ENCODE measurements around the gene CTSK. TPM values are rescaled to one million over a fixed set of nuclear protein-coding genes. Genes with fewer than 3 reads are reported as not detected.
"Not testable (repeated sequence)": the region's sequence is repeated elsewhere in the genome, so short reads cannot be mapped to it uniquely, and the experiment has no call there.

The CTSK gene
- total and polyA plus RNA-seq, 5 donors: 13.5 to 22.2 (median 14.3) TPM

DNA sequence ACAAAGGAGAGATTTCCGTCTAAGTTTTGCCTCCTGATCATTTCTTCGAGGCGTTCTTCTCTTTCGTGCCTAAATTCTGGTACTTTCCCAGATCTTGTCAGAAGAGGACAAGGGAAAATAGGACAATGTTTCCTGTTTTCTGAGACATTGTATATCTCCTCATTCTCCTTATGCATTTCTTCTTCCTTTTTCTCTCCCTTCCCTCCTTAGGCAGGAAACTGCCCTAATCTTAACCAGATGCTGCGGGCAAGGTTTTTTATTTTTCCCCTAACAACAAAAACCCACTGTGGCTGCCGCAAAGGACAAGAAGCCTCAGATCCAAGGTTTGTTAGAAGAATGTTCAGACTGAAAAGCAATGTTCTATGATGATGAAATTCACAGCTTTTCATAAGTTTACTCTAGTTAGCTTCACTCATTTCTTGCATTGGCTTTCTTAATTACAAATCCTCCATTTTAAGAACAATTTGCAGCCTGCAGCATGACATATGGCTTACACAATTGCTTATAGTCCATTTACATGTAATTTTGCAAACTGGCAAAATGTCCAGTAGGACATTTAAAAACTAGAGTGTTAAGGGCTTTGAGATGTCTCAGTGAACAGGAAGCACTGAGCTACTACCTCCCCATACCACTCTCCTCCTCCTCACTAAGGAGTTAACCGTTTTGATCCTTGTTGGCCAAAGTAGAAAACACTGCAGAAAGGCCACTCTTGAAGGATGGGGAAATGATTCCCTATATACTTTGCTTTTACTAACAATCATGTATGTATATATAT, 624 bp downstream of the CTSK start:
- Histone ChIP-seq H3K4me1 (ENCODE audit: control insufficient read depth, insufficient read depth, low read length) (no peaks in the 10 kb centered on the region), H3K4me3 (ENCODE audit: low read length) (peak overlapping the region; percentile 58), H3K9me3 (ENCODE audit: control insufficient read depth, low read length) (no peaks in the 10 kb centered on the region), H3K27me3 (ENCODE audit: control insufficient read depth, insufficient read depth) (no peaks in the 10 kb centered on the region), H3K27ac (ENCODE audit: low read length) (no peak overlapping the region)
- WGBS: 21% methylated on average over 7 of the region's 7 CpGs
- no peak for DNase-seq
- peak in 1 of 2 donors; percentile 64 for ATAC-seq
- intact Hi-C loops (cut with DNase I): no loop called here

DNA sequence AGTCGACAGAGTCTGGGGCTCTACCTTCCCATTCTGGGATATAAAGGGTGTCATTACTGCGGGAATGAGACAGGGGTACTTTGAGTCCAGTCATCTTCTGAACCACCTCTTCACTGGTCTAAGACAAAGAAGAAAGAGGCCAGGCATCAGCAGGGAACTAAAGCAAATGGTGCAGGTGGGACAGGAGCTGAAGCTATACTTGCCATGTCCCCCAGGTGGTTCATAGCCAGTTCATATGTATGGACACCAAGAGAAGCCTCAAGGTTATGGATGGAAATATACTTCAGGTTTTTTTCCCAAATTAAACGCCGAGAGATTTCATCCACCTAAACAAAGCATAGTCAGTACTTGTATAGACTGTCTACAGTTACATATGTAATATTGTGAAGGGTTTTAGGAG, 2.2 kb downstream of the CTSK start:
- Histone ChIP-seq H3K4me1 (ENCODE audit: control insufficient read depth, insufficient read depth, low read length) (no peaks in the 10 kb centered on the region), H3K27me3 (ENCODE audit: control insufficient read depth, insufficient read depth) (no peaks in the 10 kb centered on the region), H3K27ac (ENCODE audit: low read length) (no peak overlapping the region), H3K9me3 (ENCODE audit: control insufficient read depth, low read length) (no peaks in the 10 kb centered on the region), H3K4me3 (ENCODE audit: low read length) (no peak overlapping the region)
- DNase-seq: no peak
- ATAC-seq: no peak
- 92% methylated on average over 4 of the region's 4 CpGs for WGBS
- intact Hi-C loops (cut with DNase I): no loop called here

DNA sequence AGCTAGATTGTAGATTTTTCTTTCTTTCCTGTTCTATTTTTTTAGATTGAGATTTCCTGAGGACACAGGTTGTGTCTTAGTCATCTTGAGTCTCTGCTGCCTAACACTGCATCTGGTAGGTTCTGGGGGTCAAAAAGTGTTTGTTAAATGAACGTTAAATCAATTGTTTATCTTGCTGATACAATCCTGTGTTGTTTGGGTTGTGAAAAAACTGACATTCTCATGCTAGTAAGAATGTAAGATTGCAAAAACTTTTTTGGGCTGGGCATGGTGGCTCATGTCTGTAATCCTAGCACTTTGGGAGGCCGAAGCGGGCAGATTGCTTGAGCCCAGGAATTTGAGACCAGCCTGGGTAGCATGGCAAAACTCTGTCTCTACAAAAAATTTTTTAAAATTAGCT, 3.4 kb downstream of the CTSK start:
- H3K9me3 ChIP-seq (ENCODE audit: control insufficient read depth, low read length): no peaks in the 10 kb centered on the region
- ATAC-seq: no peak
- WGBS: 86% methylated on average over 3 of the region's 3 CpGs
- DNase-seq: no peak
- H3K27ac ChIP-seq (ENCODE audit: low read length): no peak overlapping the region
- H3K27me3 ChIP-seq (ENCODE audit: control insufficient read depth, insufficient read depth): no peaks in the 10 kb centered on the region
- intact Hi-C loops (cut with DNase I): no loop called here
- H3K4me3 ChIP-seq (ENCODE audit: low read length): no peak overlapping the region
- no peaks in the 10 kb centered on the region for H3K4me1 ChIP-seq (ENCODE audit: control insufficient read depth, insufficient read depth, low read length)

DNA sequence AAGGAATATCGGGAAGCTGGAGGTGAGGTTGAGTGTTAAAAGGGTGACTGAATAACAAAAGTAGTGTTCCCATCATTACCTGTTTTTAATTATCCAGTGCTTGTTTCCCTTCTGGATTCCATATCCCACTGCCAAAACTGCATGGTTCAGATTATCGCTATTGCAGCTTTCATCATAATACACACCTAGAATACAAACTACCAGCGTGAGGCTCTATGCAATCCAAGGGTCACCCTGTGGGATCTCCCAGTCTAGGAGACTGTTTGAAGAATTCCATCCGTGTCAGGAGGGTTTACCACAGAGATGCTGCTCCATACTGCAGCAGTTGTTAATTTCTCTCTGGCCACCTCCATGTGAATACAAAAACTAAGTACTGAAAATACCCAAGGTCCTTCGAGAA, 9.0 kb downstream of the CTSK start:
- 83% methylated on average over 5 of the region's 5 CpGs for WGBS
- no peak overlapping the region for H3K27ac ChIP-seq (ENCODE audit: low read length)
- H3K4me3 ChIP-seq (ENCODE audit: low read length): no peak overlapping the region
- ATAC-seq: no peak
- no peaks in the 10 kb centered on the region for H3K9me3 ChIP-seq (ENCODE audit: control insufficient read depth, low read length)
- intact Hi-C loops (cut with DNase I): no loop called here
- DNase-seq: no peak
- H3K27me3 ChIP-seq (ENCODE audit: control insufficient read depth, insufficient read depth): no peaks in the 10 kb centered on the region
- H3K4me1 ChIP-seq (ENCODE audit: control insufficient read depth, insufficient read depth, low read length): peaks cover 1% of the 10 kb centered on the region

DNA sequence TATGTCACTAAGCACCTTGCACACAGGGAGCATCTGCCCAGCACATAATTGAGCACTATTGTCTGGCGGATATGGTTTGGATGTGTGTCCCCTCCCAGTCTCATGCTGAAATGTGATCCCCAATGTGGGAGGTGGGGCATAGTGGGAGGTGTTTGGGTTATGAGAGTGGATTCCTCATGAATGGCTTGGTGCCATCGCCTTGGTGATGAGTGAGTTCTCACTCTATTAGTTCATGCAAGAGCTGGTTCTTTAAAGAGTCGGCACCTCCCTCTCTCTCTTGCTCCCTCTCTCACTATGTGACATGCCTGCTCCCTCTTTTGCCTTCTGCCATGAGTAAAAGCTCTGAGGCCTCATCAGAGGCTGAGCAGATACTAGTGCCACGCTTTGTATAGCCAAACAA, 9.5 kb downstream of the CTSK start:
- WGBS: 66% methylated on average over 4 of the region's 4 CpGs

DNA sequence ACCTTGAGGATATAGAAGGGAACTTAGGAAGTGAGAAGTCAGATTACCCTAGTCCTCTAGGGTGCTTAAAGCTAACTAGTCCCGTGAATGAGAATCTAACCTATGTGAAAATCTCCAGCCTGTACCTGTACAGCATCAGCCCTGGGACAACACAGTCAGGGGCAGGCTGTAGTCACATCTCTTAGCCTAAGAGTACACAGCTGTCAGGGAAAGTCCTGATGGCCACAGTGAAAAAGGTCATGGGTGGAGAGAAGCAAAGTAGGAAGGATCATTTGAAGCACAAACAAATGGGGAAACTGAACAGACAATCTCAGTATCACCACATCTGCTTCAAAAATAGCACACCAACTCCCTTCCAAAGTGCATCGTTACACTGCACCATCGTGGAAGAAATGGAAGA, 11.7 kb downstream of the CTSK start:
- H3K4me3 ChIP-seq (ENCODE audit: low read length): no peak overlapping the region
- DNase-seq (no peak), ATAC-seq (no peak)
- intact Hi-C loops (cut with DNase I): no loop called here
- H3K4me1 ChIP-seq (ENCODE audit: control insufficient read depth, insufficient read depth, low read length): peaks cover 1% of the 10 kb centered on the region
- H3K9me3 ChIP-seq (ENCODE audit: control insufficient read depth, low read length): no peaks in the 10 kb centered on the region
- H3K27me3 ChIP-seq (ENCODE audit: control insufficient read depth, insufficient read depth): no peaks in the 10 kb centered on the region
- H3K27ac ChIP-seq (ENCODE audit: low read length): no peak overlapping the region
- 75% methylated on average over 3 of the region's 3 CpGs for WGBS

More for the DNA sequence above, 9.5 kb downstream of the CTSK start:
- H3K27me3 ChIP-seq (ENCODE audit: control insufficient read depth, insufficient read depth): no peaks in the 10 kb centered on the region
- H3K4me3 ChIP-seq (ENCODE audit: low read length): no peak overlapping the region
- intact Hi-C loops (cut with DNase I): no loop called here
- H3K27ac ChIP-seq (ENCODE audit: low read length): no peak overlapping the region
- no peaks in the 10 kb centered on the region for H3K9me3 ChIP-seq (ENCODE audit: control insufficient read depth, low read length)
- no peak for DNase-seq
- ATAC-seq: no peak
- H3K4me1 ChIP-seq (ENCODE audit: control insufficient read depth, insufficient read depth, low read length): peaks cover 1% of the 10 kb centered on the region

DNA sequence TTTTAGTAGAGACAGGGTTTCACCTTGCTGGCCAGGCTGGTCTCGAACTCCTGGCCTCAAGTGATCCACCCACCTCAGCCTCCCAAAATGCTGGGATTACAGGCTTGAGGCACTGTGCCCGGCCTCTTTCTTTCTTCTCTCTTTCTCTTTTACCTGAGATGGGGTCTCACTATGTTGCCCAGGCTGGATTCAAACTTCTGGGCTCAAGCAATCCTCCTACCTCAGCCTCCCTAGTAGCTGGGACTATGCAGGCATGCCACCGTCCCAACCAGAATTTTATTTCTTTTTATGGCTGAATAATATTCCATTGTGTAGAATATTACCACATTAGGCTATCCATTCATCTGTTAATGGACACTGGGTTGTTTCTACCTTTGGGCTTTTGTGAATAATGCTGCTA, 14.3 kb downstream of the CTSK start:
- DNase-seq; H3K4me1 ChIP-seq (ENCODE audit: control insufficient read depth, insufficient read depth, low read length); H3K27ac ChIP-seq (ENCODE audit: low read length); H3K9me3 ChIP-seq (ENCODE audit: control insufficient read depth, low read length); ATAC-seq; H3K27me3 ChIP-seq (ENCODE audit: control insufficient read depth, insufficient read depth); H3K4me3 ChIP-seq (ENCODE audit: low read length); intact Hi-C loops (cut with DNase I): not testable (repeated sequence)
- 97% methylated on average over 3 of the region's 3 CpGs for WGBS

DNA sequence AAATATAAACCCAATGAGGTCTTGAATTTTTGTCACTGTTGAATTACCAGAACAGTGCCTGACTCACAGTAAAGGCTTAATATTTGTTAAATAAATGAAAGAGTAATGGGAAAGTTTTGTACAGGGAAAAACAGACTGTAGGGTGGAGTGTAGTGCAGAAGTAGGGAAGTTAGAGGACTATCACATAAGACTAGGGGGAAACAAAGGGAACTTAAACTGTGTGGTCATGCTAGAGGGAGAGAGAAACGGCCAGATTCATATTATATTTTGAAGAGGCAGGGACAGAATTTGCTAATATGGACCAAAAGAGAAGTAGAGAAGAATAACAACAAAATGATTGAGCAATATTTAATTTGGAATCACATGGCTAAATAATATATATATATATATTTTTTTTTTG, 14.8 kb downstream of the CTSK start:
- DNase-seq (no peak), ATAC-seq (no peak)
- 69% methylated on average over 1 of the region's 1 CpG for WGBS
- Histone ChIP-seq H3K27me3 (ENCODE audit: control insufficient read depth, insufficient read depth) (no peaks in the 10 kb centered on the region), H3K9me3 (ENCODE audit: control insufficient read depth, low read length) (no peaks in the 10 kb centered on the region), H3K4me1 (ENCODE audit: control insufficient read depth, insufficient read depth, low read length) (peaks cover 1% of the 10 kb centered on the region), H3K4me3 (ENCODE audit: low read length) (no peak overlapping the region), H3K27ac (ENCODE audit: low read length) (no peak overlapping the region)
- intact Hi-C loops (cut with DNase I): no loop called here

DNA sequence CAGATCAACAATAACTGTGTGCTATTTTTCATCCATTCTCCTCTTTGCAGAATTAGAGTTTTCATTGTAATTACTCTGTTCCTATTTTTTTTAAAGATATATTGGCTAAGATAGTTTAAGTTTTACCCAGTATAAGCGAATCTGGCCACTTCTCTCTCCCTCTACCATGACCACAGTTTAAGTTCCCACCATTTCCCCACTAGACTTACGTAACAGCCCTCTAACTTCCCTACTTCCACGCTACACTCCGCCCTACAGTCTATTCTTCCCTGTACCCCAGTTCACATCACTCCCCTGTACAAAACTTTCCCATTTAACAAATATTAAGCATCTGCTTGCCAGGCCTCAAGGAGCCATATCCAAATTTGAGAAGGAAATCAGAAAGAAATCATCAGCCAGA, 16.5 kb downstream of the CTSK start:
- no peaks in the 10 kb centered on the region for H3K9me3 ChIP-seq (ENCODE audit: control insufficient read depth, low read length)
- WGBS: 90% methylated on average over 4 of the region's 4 CpGs
- intact Hi-C loops (cut with DNase I): no loop called here
- no peak overlapping the region for H3K4me3 ChIP-seq (ENCODE audit: low read length)
- H3K27ac ChIP-seq (ENCODE audit: low read length): no peak overlapping the region
- ATAC-seq (peak; percentile 41 to 61), DNase-seq (no peak)
- peaks cover 1% of the 10 kb centered on the region for H3K4me1 ChIP-seq (ENCODE audit: control insufficient read depth, insufficient read depth, low read length)
- no peaks in the 10 kb centered on the region for H3K27me3 ChIP-seq (ENCODE audit: control insufficient read depth, insufficient read depth)

DNA sequence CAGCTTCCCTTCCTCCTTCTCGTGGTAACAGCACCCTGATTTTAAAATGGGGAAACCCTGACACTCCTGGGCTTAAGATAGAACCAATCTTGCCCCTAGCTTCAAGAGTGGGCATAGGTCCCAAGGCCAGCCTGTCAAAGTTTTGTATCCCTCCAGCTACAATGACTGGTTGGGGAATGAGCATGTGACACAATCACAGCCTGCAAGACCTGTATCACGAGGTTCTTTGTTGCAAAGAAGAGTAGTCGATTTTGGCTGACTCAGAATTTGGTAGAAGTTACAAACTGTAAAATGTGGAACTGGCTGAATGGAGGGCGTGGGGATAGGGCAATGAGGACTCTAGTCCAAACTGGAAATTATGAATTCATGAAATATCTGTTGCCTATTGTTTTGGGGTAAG, 18.7 kb downstream of the CTSK start:
- Histone ChIP-seq H3K27me3 (ENCODE audit: control insufficient read depth, insufficient read depth) (no peaks in the 10 kb centered on the region), H3K27ac (ENCODE audit: low read length) (no peak overlapping the region), H3K9me3 (ENCODE audit: control insufficient read depth, low read length) (no peaks in the 10 kb centered on the region), H3K4me1 (ENCODE audit: control insufficient read depth, insufficient read depth, low read length) (no peaks in the 10 kb centered on the region), H3K4me3 (ENCODE audit: low read length) (no peak overlapping the region)
- intact Hi-C loops (cut with DNase I): no loop called here
- DNase-seq: no peak
- WGBS: 72% methylated on average over 4 of the region's 4 CpGs
- ATAC-seq: peak in 1 of 2 donors; percentile 21

DNA sequence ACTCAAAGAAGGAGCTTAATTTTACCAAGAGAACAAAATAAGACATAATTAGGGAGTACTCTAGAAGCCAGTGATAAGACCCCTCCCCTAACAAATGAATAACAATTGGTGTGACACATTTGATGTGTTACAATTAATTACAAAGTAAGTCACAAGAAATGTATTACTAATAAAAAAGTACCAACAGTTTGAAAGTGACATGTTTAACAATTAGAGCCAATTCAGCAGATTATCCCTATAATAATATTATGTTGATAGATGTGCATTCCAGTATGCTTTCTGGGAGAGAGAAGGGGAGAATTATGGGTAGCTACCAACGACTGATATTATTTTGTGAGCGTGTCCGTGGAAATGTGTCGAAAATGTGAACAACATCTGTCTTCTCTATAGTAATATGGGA, 19.1 kb downstream of the CTSK start:
- WGBS: 81% methylated on average over 4 of the region's 4 CpGs
- DNase-seq: no peak
- no peaks in the 10 kb centered on the region for H3K4me1 ChIP-seq (ENCODE audit: control insufficient read depth, insufficient read depth, low read length)

DNA sequence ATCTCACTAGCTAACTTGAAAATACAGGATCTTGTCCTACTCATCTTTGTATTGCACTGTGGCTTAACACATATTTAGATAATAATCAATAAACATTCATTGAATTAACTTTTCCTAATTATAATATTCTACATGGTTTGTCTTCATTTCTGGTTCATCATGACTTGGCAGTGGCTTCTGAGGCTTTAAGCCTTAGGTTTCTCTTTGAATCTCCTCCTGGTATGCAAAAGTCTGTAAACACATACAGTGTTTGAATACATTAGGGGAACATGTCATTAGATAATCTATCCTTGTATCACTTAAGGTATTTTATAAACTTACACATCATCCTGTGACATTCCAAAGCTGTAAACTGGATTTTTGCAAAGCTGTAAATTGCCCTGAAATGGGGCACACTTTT, 20.6 kb downstream of the CTSK start:
- Histone ChIP-seq H3K9me3 (ENCODE audit: control insufficient read depth, low read length) (no peaks in the 10 kb centered on the region), H3K4me3 (ENCODE audit: low read length) (no peak overlapping the region), H3K27ac (ENCODE audit: low read length) (no peak overlapping the region), H3K4me1 (ENCODE audit: control insufficient read depth, insufficient read depth, low read length) (no peaks in the 10 kb centered on the region), H3K27me3 (ENCODE audit: control insufficient read depth, insufficient read depth) (no peaks in the 10 kb centered on the region)
- ATAC-seq (no peak), DNase-seq (no peak)
- intact Hi-C loops (cut with DNase I): no loop called here

More for the DNA sequence above, 19.1 kb downstream of the CTSK start:
- Histone ChIP-seq H3K9me3 (ENCODE audit: control insufficient read depth, low read length) (no peaks in the 10 kb centered on the region), H3K27ac (ENCODE audit: low read length) (no peak overlapping the region), H3K27me3 (ENCODE audit: control insufficient read depth, insufficient read depth) (no peaks in the 10 kb centered on the region), H3K4me3 (ENCODE audit: low read length) (no peak overlapping the region)
- no peak for ATAC-seq
- intact Hi-C loops (cut with DNase I): no loop called here

Measured in right cardiac atrium (tissue), 5 donors.